ENCODE results near the gene LMO7.

GRCh38 chr13:75715601-75716523 is 79.7 kb downstream of the LMO7 start:
- TF ChIP-seq CTCF (IDR thresholded peaks at IDR 0.05; ENCODE audit: low read depth, low read length, missing input control) (no peak), EGR1 (IDR thresholded peaks at IDR 0.05; ENCODE audit: low read depth in 2 of 2) (no peak)
